Suprapubic skin (tissue), 4 donors: ENCODE data around the gene KLK14. TPM values are rescaled to one million over a fixed set of nuclear protein-coding genes. Genes with fewer than 3 reads are reported as not detected.

Source experiments
- DNase-seq, 2 donors: peaks; one replicate each; pipeline ENCODE4 v3.0.0-alpha.2; 2019; ENCODE audit warnings: low spot score in 2 of 2
- H3K27ac ChIP-seq: fragments of 200-600 bp; sonication (generic); one replicate; pipeline ENCODE4 v1.5.1; 2019
- H3K27me3 ChIP-seq: fragments of 200-600 bp; sonication (generic); one replicate; pipeline ENCODE4 v1.5.1; 2019
- H3K36me3 ChIP-seq: fragments of 200-600 bp; sonication (generic); one replicate; pipeline ENCODE4 v1.5.1; 2019
- H3K4me1 ChIP-seq: fragments of 200-600 bp; sonication (generic); one replicate; pipeline ENCODE4 v1.5.1; 2019
- H3K4me3 ChIP-seq: fragments of 200-600 bp; sonication (generic); one replicate; pipeline ENCODE4 v1.5.1; 2019; ENCODE audit warnings: mild to moderate bottlenecking
- H3K9me3 ChIP-seq: fragments of 200-600 bp; sonication (generic); one replicate; pipeline ENCODE4 v1.5.1; 2019
- EP300 ChIP-seq: sonication (generic); formaldehyde crosslinking; IDR thresholded peaks from one replicate; pipeline ENCODE4 v1.6.1; 2017; ENCODE audit warnings: antibody characterized with exemption
- POLR2A ChIP-seq, 2 donors: fragments of 450-650 bp; IDR thresholded peaks; one replicate each; pipeline ENCODE4 v1.6.1; 2017; ENCODE audit warnings: antibody characterized with exemption in 2 of 2, mild to moderate bottlenecking in 2 of 2, moderate library complexity in 2 of 2
- POLR2AphosphoS5 ChIP-seq, 3 donors: sonication (generic); formaldehyde crosslinking; IDR thresholded peaks; one replicate each; pipeline ENCODE4 v1.6.1; 2017; ENCODE audit warnings: antibody characterized with exemption in 3 of 3
- WGBS: methylation state at CpG from one replicate; pipeline ENCODE4 v1.1.5; 2018; 5-methylcytosine and 5-hydroxymethylcytosine counted together
- total RNA-seq, 4 donors: library from RNA; depleted of rRNA; stranded (reverse); fragments of >200 nt; gene quantifications; one replicate each; pipeline ENCODE4 v1.1.0, GENCODE V29; 2016
- TF ChIP-seq, protein P1 (sequence below), 2 donors: fragments of 200-600 bp in 1 of 2; fragments of 450-650 bp in 1 of 2; sonication (generic) in 1 of 2; IDR thresholded peaks; one replicate each; pipeline ENCODE4 v1.5.1; 2016 to 2019; ENCODE audit warnings: antibody characterized with exemption in 2 of 2, mild to moderate bottlenecking in 1 of 2, moderate library complexity in 1 of 2

KLK14 gene
- 10 to 100 TPM in 1 of 4 donors, 1 to 10 TPM in 3; 3.8 to 22.8 (median 5.2) TPM for total RNA-seq

GRCh38 chr19:51082611-51083010 is at the start of gene KLK14:
Gene KLK14 (minus strand): TSS chr19:51082887. CDS start chr19:51082614, 273 bp downstream.
- DNase-seq: peak in 1 of 2 donors; percentile 46
- Histone ChIP-seq H3K27ac (no peak within 1 kb of the TSS), H3K36me3 (no peaks in the 10 kb centered on the region), H3K9me3 (no peaks in the 10 kb centered on the region), H3K4me3 (no peak within 1 kb of the TSS), H3K27me3 (peaks cover 4% of the 10 kb centered on the region), H3K4me1 (peaks cover 7% of the 10 kb centered on the region)
- TF ChIP-seq, protein P1, sequence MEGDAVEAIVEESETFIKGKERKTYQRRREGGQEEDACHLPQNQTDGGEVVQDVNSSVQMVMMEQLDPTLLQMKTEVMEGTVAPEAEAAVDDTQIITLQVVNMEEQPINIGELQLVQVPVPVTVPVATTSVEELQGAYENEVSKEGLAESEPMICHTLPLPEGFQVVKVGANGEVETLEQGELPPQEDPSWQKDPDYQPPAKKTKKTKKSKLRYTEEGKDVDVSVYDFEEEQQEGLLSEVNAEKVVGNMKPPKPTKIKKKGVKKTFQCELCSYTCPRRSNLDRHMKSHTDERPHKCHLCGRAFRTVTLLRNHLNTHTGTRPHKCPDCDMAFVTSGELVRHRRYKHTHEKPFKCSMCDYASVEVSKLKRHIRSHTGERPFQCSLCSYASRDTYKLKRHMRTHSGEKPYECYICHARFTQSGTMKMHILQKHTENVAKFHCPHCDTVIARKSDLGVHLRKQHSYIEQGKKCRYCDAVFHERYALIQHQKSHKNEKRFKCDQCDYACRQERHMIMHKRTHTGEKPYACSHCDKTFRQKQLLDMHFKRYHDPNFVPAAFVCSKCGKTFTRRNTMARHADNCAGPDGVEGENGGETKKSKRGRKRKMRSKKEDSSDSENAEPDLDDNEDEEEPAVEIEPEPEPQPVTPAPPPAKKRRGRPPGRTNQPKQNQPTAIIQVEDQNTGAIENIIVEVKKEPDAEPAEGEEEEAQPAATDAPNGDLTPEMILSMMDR (IDR thresholded peaks at IDR 0.05): no peak
- TF ChIP-seq EP300: no peak
- no peak for TF ChIP-seq POLR2A (IDR thresholded peaks at IDR 0.05)
- no peak for TF ChIP-seq POLR2AphosphoS5 (IDR thresholded peaks at IDR 0.05)
- 25% methylated on average over 7 of the region's 7 CpGs for WGBS

DNA sequence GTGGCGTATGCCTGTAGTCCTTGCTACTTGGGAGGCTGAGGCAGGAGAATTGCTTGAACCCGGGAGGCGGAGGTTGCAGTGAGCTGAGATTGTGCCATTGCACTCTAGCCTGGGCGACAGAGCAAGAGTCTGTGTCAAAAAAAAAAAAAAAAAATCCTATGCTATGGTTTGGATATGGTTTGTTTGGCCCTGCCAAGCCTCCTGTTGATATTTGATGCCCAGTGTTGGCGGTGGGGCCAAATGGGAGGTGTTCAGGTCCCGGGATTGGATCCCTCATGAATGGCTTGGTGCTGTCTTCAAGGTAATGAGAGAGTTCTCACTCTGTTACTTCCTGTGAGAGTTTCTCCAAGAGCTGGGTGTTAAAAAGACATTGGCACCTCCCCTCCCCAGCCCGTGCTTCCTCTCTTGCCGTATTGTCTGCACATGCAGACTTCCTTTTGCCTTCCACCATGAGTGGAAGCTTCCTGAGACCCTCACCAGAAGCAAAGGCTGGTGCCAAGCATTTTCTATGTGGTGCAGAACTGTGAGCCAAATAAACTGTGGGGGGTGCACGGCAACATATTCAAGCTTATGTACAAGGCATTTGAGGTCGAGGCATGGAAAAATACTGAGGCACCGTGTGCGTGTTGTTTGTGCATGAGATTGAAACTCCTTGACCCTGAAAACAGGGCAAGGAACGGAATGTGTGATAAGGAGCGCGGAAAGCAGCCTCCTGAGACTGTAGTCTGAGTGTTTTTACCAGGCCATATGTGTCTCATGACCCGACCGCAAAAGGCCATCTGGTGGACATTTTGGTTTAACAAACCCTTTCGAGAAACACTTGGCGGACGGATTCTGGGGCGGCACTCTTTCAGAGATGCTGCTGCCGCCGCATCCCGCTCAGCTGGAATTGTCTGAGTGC is 49.3 kb upstream of the KLK14 start:
- H3K9me3 ChIP-seq: no peaks in the 10 kb centered on the region
- peak; percentile 78 to 80 for DNase-seq
- TF ChIP-seq POLR2AphosphoS5 (IDR thresholded peaks at IDR 0.05) (no peak), EP300 (no peak), POLR2A (IDR thresholded peaks at IDR 0.05) (no peak)
- TF ChIP-seq, protein P1 (IDR thresholded peaks at IDR 0.05): no peak
- H3K36me3 ChIP-seq: no peaks in the 10 kb centered on the region
- no peak overlapping the region for H3K4me3 ChIP-seq
- WGBS: 56% methylated on average over 24 of the region's 24 CpGs
- peaks cover 17% of the 10 kb centered on the region for H3K27me3 ChIP-seq
- H3K27ac ChIP-seq: no peak overlapping the region
- H3K4me1 ChIP-seq: peaks cover 7% of the 10 kb centered on the region

DNA sequence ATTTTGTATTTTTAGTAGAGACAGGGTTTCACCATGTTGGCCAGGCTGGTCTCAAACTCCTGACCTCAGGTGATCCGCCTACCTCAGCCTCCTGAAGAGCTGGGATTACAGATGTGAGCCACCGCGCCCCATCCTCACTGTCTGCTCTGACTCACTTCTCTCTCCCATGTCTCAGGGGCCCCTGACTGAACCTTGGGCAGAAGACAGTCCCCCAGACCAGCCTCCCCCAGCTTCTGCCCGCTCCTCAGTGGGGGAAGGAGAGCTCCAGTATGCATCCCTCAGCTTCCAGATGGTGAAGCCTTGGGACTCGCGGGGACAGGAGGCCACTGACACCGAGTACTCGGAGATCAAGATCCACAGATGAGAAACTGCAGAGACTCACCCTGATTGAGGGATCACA is 47.0 kb upstream of the KLK14 start:
- Histone ChIP-seq H3K27ac (no peak overlapping the region), H3K4me1 (peaks cover 7% of the 10 kb centered on the region), H3K4me3 (no peak overlapping the region), H3K36me3 (no peaks in the 10 kb centered on the region), H3K9me3 (no peaks in the 10 kb centered on the region), H3K27me3 (peaks cover 14% of the 10 kb centered on the region)
- DNase-seq: peak; percentile 32 to 43
- 80% methylated on average over 8 of the region's 8 CpGs for WGBS
- no peak for TF ChIP-seq EP300
- TF ChIP-seq, protein P1 (IDR thresholded peaks at IDR 0.05): no peak
- TF ChIP-seq POLR2AphosphoS5 (IDR thresholded peaks at IDR 0.05): no peak
- no peak for TF ChIP-seq POLR2A (IDR thresholded peaks at IDR 0.05)

- WGBS: 91% methylated on average over 7 of the region's 7 CpGs
- no peak overlapping the region for H3K27ac ChIP-seq
- H3K36me3 ChIP-seq: no peaks in the 10 kb centered on the region
- H3K9me3 ChIP-seq: no peaks in the 10 kb centered on the region
- DNase-seq: peak; percentile 41 to 58
- peaks cover 7% of the 10 kb centered on the region for H3K4me1 ChIP-seq
- H3K4me3 ChIP-seq: no peak overlapping the region
- H3K27me3 ChIP-seq: peaks cover 18% of the 10 kb centered on the region
- TF ChIP-seq POLR2AphosphoS5 (IDR thresholded peaks at IDR 0.05): no peak
- no peak for TF ChIP-seq POLR2A (IDR thresholded peaks at IDR 0.05)
- TF ChIP-seq, protein P1 (IDR thresholded peaks at IDR 0.05): no peak
- no peak for TF ChIP-seq EP300
Observed at GRCh38 chr19:51128227-51128626, 45.5 kb upstream of the KLK14 start.

DNA sequence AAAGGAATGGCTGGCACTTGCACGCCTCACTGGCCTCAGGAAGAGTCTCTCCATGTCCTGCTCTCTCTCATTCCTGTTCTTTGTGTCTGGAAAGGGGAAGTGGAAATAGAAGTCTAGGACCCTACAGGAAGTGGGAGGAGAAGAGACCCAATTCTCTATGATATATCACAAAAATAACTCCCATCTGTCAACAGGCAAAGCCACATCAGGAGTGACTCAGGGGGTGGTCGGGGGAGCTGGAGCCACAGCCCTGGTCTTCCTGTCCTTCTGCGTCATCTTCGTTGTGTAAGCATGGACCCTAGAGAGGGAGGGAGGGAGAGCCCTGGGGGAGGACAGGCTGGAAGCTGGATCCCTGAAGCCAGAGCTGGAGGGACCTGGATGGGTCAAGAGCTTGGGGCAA is 45.1 kb upstream of the KLK14 start:
- TF ChIP-seq POLR2A (IDR thresholded peaks at IDR 0.05) (no peak), EP300 (no peak), POLR2AphosphoS5 (IDR thresholded peaks at IDR 0.05) (no peak)
- TF ChIP-seq, protein P1 (IDR thresholded peaks at IDR 0.05): no peak
- Histone ChIP-seq H3K4me3 (no peak overlapping the region), H3K27ac (no peak overlapping the region), H3K9me3 (no peaks in the 10 kb centered on the region), H3K4me1 (peaks cover 9% of the 10 kb centered on the region), H3K27me3 (peaks cover 22% of the 10 kb centered on the region), H3K36me3 (no peaks in the 10 kb centered on the region)
- 71% methylated on average over 4 of the region's 4 CpGs for WGBS
- DNase-seq: peak; percentile 66 to 67
